NCI-H748 (cell line): ENCODE data around the gene MEN1.

Experiments used
- DNase-seq: peaks from one replicate; lab custom pipeline; 2025; ENCODE audit not compliant: unreplicated experiment; lab: John Stamatoyannopoulos, UW

The MEN1 gene

DNA sequence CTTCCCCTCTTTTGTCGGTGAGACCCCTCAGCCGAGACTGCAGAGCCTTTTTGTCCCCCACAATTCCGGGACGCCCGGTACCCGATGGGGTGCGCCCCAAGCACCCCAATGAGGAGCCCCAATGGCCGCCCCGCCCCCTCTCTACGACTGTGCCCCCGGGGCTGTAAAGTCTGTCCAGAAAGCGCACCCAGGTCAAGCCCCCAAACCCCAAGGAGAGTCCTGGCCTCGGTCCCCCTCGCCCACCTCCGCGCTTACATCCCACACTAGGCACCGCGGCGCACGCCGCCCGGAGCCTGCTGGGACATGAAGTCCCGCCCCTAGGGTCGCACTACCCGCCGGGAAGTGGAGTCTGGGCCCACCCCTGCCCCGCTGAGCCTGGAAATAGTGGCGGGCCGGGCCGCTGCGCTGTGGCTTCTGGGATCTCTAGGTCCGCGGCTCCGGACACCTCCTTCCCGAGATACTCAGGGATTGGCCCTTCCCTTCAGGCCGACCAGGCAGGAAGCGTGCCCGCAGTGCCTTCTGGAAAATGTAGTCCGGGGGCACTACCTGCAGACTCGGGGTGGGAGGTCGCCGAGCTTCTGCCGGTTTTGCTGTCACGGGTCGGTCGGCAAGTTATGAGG is at the start of gene MEN1:
Gene MEN1, minus strand, starts transcription at position 281 of the 620 bp plus-strand sequence. CDS start 442 bp downstream, outside the sequence.
- peak; percentile 99 for DNase-seq

DNA sequence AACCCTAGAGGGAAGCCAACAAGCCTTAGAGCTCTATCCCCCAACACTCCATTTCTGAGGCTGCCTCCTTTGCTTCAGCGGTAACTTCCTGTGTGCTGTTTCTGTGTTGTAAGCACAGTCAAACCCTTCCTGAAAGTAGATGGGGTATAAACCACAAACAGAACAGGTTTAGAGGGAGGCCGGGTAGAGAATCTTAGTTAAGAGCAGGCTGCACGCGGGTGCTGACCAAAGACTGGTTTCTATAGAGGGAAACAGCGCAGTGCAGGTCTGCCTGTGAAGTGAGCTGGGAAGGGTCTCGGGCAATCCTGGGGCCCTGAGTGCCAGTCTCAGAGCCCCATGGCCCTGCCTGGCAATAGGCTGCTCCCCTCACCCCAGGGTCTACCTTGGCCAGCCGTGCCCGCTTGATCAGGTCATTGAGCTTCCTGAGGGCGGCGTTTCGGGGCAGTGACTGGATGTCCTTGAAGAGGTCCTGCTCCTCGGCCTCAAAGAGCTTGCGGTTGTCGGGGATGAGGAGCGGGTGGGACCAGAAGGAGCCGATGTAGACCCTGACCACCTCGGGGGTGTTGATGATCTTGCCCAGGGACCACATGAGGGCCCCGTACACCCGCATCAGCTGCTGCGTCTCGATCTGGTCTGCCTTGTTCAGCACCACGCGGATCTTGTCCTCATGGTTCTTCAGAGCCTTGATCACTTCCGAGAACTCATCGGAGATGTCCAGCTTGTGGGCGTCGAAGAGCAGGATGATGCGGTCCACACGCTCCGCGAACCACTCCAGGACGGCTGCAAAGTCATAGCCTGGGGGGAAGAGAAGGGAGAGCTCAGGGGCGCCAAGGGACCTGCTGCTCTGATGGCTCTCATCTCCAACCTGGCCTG is 49.4 kb upstream of the MEN1 start:
- DNase-seq = no peak

DNA sequence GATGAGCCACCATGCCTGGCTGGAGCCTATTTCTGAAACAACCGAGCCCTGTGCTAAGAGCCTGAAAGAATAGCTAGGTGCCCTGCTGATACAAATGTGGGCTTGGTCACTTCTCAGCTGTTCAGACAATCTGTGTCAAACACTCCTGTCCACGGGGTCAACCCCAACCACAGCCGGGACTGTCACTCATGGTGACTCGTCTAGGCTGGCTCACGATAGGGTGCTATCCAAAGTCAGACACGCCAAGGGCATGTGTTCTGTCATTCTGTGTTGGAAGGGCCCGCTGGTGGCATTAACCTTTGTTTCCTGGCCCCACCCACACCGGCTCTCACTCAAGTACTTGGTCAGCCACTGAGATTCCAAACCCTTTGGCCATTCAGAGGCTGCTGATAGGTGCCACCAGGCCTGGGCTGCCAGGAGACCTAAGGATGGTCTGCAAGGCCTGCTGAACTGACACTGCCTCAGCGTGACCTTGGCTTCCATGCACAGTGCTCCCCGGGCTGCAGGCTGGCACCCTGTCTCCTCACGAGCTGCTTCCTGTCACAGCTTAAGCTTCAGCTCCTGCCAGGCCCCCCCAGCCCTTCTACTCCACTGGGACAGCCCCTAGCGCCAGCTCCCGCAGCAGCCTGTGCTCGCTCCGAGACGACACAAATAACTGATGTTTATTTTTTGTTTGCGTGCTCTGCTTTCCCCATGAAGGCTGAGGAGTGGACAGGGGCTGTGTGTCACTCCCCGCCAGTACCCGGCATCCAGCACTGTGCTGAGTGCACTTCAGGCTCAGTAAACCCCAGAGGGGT is 48.3 kb upstream of the MEN1 start:
- no peak for DNase-seq

DNA sequence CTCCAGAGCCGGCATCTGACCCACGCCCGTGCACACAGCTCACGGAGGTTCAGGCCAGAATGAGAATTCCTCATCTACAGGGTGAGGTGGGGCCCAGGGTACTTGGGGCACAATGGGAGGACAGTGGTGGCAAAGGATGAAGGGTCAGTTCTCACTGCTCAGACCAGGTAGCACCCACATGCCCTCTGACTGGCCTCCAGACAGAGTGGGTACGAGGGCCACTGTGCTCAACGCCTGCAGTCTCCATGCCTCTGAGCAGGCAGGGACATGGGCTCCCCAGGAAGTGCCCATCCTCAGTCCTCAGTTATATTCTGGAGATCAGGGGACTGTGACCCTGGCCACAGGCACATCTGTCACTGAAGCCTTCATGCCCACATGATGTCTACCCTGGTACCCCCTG is 47.1 kb upstream of the MEN1 start:
- DNase-seq = no peak

DNA sequence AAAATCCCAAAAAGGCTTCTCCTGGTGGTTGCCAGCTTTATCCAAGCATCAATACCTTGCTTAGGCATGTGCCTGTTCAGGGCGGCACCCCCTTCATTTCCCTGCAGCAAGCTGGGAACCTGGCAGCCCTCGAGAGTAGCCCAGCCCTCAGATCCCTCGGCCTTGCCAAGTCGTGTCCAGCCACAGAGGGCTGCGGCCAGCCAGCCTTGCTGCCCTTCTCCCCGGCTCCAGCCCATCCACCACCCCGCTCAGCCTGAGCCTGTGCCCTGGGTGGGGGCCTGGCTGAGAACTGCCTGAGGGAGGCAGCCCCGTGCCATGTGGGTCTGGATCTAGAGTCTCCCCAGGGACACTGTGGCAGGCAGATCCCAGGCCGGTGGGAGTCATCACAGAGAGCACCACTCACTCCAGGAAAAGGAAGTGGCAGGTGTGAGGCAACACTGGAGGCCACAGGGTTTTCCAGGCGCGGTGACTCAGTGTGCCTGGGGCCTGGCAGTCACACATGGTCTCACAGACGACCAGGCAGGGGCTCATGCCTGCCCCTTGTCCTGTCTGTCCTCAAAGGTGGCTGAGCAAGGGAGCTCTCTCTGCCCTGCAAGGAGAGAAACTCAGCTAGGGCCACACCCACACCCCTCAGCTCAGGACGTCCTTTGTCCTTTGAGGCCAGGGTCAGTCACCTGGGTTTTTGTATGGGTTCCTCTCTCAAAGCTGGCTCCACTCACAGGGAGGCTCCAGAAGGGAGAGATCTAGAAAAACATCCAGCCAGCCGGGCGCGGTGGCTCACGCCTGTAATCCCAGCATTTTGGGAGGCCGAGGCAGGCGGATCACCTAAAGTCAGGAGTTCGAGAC is 46.3 kb upstream of the MEN1 start:
- DNase-seq = no peak

DNA sequence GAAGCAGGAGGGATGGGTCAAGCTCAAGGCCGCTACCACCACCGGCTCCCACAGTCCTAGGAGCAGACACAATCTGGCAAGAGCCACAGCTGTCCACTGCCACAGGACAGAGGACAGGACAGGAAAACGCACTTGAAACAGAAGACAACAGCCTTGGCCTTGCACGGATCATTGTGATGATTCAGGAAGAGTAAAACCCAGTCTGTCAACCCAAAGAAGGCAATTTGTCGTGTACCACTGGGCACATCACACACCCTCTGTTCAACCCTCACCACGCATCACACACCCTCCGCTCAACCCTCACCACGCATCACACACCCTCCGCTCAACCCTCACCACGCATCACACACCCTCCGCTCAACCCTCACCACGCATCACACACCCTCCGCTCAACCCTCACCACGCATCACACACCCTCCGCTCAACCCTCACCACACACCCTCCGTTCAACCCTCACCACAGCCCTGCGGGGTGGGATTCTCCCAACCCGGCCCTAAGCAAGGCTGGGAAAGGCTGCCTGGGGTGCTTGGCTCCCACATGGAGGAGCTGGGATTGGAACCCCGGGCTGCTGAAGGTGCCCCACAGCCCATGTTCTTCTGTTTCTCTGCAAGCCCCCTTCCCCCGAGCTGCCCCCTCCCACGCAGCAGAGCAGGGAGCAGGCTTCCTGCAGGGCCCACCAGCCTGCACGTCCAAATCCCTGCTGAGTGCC is 45.4 kb upstream of the MEN1 start:
- DNase-seq = no peak

DNA sequence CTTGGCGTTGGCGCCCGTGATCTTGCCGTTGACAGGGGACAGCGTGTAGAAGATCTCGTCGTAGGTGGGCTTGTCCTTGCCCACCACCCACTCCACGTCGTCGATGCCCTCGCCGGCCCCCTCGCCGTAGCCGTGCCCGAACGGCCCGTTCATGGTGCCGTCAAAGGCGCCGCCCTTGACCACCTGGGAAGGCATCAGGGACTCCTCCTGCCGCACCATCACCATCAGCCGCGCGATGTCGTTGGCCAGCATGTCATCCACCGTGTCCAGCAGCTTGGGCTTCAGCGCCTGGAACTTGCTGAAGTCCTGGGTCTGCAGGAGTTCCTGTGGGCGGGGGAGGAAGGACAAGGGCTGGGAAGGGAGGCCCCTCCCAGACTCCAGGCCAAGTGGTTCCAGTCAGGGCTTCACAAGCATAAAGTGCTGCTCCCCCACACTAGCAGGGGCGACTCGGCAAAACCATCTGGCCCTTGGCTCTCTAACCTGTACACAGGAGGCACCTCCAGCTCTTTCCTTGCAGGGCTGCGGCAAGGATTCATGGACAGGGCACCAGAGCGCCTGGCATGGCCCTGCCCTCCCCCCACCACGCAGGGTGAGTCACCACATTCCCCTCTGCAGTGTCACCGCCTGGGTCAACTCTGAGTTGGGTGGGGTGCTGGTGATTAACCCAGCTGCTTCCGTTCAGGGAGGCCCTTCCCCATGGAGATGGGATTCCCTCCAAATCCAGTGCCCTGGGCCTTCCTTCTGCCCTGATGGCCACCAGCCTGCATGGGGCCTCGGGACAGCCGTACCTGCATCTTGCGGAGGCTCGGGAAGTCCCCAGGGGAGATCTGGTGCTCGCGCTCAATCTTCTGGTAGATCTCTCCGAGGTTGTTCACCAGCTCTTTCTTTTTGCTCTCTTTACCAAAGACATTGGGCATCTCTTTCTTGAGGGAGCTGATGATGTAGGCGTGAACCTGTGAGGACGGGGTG is 44.5 kb upstream of the MEN1 start:
- DNase-seq = no peak

DNA sequence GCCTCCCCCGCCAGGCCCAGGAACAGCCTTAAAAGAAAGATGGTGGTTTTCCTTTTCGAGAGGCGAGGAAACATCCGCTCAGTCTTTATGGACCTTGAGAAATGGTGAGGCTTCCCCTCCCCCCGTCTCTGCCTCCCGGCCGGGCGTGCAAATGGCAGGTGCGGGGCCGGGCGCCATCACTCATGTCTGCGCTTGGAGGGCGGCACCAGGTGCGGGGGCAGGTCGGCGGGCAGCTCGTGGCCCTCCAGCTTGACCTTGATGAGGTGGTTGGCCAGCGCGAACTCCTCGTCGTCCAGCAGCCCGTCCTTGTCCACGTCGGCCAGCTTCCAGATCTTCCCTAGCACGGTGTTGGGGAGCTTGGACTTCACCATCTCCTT is 43.8 kb upstream of the MEN1 start:
- DNase-seq = no peak

DNA sequence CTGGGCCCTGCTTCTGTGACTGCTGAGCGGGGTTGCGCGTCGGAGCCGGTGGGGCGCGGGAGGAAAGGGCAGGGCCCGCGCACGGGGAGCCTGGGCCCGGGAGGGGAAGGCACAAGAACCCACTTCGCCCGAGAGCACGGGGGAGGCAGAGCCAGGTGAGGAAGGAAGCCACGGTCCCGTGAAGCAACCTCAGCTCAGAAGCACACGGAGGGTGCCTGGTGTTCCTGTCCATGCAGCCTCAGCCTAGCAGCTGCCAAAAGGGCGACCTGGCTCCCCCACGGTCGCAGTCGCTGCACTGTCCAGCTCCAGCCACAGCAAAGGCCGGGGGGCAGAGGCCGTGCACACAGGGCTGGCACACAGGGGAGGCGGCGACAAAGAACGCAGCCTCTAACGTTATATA is 43.4 kb upstream of the MEN1 start:
- no peak for DNase-seq

DNA sequence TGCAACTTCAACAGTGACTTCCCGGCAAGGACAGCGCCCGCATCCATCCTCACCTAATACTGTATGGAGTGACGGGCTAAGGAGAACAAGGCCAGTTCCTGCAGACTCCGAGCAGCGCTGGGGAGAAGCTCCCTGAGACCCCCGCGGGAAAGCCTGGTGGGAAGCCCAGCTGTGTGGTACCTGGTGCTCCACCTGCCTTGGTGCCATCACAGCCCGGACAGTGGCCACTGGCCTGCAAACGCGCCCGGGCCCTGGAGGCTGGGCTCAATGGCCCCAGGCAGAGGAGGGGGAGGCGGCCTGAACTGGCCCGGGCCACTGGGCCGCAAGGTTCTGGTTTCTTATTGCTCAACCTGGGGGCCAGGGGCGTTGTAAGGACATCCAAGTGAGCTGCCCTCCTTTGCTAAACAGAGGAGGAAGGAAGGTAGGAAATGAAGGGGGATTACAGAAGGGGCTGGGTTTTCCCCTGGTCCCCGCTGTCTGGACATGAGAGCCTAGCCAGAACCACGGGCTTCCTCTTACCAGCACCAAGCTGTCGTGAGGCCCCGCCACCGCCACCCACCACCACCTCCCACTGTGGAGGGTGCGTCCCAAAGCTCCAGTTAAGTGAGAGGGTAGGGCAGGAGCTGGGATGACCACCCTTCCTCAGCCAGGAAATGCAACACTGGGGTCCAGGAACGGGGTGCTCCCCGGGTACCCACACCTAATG is 42.6 kb upstream of the MEN1 start:
- DNase-seq = no peak

DNA sequence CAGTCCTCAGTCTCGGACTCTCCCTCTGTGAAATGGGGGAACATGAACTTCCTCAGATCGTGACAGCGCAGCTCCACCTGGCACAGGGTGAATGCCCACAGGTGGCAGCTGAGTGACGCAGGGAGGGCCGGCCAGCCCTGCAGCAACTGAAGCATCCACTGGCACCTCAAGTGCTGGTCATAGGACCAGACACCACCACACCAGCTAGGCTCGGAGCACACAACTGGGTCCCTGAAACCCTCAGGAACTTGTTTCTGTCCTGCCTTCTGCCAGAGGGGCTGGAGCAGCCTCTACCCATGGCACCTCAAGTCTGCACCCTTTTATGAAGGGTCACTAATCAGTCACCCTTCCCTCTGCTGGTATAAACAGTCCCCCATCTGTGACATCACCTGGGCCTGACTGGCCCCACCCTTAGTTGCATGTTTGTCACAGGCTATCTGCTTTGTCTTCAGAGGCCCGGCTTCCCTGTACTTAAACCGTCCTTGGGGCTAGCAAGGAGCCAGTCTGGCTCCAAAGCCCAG is 41.5 kb upstream of the MEN1 start:
- DNase-seq = no peak

DNA sequence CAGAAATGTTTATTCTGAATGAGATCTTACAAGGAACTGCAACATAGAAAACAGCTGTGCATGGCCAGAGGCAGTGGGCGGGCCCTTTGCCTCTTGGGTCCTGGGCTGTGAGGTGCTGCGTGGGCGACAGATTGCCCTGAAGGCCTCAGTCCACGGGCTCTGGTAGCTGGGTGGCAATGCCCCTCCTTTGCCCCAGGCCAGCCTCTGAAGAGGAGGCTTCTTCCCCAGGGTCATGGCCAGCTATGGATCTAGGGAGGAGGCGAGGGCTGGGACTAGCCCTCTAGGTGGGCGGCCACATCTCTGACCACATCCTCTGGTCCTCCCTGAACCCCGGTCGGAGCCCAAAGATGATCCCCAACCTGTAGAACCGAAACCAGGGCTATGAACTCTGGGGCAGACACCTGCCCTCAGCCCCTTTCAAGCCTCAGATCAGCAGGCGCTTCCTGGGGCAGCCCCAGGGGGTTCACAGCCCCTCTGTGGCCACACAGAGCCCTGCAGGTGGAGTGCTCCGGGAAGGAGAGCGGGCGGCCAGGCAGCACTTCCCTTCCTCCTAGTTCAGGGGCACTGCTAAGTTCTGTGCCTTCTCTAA is 40.7 kb upstream of the MEN1 start:
- DNase-seq = no peak

DNA sequence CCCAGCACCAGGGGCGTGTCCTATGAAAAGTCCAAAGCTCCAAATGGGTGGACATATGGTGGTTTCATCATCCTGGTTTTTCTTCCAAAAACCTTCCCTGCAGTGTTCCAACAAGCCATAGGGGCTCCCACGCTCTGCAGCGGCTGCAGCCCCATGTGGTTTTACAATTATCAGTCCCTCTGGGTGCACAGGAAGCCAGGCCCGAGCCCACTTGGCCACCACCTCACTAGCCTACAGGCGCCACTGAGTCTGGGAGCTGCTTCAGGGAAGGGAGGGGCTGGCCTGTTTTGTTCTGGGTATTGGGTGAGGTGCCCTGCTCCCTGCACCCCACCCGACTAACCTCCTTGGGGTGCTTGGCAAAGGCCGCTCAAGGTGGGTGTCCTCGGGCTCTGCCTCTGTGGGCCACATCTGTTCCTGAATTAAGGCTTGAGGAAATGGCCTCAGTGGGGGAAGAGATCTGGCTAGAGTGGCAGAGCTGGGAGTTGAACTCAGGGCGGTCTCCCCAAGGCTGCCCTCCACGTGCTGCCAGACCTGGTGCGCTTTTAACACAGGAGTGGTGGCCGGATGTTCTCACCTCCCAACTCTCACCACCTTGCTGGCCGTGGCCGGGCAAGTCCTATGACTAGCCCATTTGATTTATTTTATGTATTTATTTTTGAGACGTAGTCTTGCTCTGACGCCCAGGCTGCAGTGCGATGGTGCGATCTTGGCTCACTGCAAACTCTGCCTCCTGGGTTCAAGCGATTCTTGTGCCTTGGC is 39.4 kb upstream of the MEN1 start:
- no peak for DNase-seq

DNA sequence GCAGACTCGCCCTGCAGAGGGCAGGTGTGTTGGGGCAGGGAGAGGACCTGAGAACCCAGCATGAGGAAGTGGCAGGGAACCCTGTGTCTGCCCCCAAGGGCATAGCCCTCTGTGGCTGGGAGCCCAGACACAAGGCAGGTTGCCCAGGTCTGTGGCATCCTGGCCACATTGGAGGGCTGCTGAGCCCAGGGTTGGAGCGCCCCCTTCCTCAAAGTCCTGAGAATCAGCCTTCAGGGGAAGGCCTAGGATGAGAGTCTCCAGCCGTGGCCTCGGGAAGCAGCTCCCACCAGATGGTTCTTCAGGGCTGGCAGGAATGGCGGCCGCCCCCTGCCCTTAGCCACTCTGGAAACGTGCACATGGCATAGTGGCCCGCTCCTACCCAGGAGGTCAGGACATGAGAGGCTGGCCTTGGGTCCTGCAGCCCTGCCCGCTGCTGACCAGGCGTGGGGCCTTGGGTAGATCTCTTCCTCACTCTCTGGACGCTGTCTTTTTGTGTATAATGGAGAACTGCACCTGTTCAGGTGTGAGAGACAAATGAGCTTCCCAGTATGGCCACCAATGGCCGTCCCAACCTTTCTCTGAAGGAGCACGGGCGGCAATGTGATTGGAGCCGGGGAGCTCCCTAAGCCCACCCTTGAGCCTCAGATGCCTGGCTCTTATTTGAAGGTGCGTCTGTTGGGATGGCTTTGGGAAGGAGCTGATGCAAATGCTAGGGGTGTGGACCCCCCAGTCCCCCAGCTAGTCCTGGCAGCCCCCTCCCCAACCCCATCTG is 38.7 kb upstream of the MEN1 start:
- no peak for DNase-seq

DNA sequence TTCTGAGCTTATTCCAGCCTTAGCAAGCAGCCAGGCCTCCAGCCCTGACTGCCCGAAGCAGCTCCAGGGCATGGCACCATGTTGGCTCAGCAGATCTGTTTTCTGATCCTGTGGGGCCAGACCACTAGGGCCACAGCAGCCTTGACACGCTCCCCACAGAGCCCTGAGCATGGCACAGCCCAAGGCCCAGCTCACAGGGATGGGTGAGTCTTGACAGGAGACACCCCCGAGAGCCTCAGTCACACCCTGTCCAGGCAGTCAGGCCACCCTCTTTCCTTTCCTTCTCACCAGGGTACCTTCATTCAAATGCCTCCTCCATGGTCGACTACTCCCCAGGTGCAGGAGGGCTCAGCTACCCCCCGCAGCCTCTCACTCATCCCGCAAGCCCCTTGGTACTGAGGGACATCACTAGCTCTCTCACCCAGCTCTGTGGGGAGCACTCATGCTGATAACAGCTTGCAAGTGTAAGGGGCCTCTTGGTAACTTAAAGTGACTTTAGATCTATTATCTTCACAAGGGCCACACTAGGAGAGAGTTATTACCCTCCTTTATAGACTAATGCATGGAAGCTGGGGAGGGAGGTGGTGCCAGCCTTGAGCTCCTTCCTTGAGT is 38.0 kb upstream of the MEN1 start:
- DNase-seq = no peak
